Measurements from ENCODE around the gene DNAJC17. TPM values are rescaled to one million over a fixed set of nuclear protein-coding genes. Genes with fewer than 3 reads are reported as not detected.

DNAJC17 gene
- total RNA-seq, 2 experiments from 2014 or later: 45.6 to 51.2 TPM

DNA sequence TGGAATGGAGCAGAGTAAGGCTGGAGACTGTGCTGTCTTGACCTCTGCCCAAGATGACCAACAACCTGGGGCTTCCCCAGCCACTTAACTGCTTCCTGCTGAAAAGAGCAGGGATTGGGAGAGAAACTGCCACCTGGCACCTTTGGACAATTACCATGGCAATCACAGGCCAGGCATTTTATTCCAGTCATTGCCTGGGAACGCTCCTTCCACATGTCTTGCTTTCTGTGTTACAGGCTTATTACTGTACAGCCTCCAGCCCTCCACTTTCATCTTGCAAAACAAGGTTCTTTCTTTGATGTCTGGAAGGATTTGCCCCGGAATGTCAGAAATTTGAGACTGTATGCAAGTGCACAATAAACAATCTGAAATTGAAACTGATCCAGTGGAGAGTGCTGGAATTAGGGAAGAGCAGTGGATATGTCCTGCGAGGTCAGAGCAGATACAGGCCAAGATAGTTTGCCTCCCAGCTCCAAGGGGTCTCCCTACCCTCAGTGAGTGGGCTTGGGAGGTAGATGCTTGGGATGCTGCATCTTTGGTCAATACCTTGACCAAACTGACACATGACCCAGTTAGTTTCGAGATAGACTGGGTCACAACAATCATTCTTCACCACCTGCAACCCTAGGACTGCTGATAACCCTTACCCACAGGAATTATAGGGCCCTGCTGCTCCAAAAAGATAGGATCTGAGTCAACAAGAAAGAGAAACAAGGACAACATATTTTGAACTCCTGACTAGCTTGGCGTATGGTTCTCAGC, 18.6 kb upstream of the DNAJC17 start:
- Mint-ChIP-seq H3K4me3 (no peak overlapping the region), H3K9me3 (ENCODE audit: low read depth) (no peaks in the 10 kb centered on the region), H3K36me3 (no peaks in the 10 kb centered on the region), H3K27me3 (peaks cover 14% of the 10 kb centered on the region), H3K27ac (no peak overlapping the region), H3K4me1 (peaks cover 4% of the 10 kb centered on the region)
- no peak for ATAC-seq
- CTCF ChIA-PET: no interaction called here
- DNase-seq: no peak

DNA sequence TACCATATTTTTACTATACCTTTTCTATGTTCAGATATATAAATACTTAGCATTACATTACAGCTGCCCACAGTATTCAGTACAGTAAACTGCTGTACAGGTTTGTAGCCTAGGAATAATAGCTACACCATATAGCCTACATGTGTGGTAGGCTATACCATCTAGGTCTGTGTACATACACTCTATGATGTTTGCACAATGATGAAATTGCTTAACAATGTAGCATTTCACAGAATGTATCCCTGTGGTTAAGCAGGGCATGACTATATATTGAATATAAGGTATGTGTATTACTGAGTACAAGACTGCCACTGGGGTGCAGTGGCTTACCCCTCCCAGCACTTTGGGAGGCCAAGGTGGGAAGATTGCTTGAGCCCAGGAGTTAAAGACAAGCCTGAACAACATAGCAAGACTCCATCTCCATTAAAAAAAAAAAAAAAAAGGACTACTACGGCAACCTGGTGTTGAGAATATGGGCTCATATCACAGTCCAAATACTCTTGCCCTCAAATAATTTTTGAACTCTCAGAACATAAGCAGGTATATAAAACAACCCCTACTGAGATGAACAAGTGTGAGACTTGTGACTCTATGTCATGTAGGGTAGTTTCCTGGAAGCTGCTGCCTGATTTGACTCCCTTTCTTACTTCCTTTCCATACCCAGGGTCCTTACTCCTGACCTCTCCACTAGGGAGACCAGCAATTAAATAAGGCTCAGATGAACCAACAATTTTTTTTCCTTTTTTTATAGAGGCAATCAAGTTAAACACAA, 16.5 kb upstream of the DNAJC17 start:
- H3K4me1 Mint-ChIP-seq: peaks cover 4% of the 10 kb centered on the region
- no peaks in the 10 kb centered on the region for H3K36me3 Mint-ChIP-seq
- no peaks in the 10 kb centered on the region for H3K9me3 Mint-ChIP-seq (ENCODE audit: low read depth)
- no peak overlapping the region for H3K27ac Mint-ChIP-seq
- no peak overlapping the region for H3K4me3 Mint-ChIP-seq
- no peak for DNase-seq
- no peak for ATAC-seq
- CTCF ChIA-PET: interaction anchor here (1.0 to 1.2 kb wide), 3 partner anchors 34 to 35 kb away, joined by 3 read pairs; no protein-coding TSS in a partner anchor
- H3K27me3 Mint-ChIP-seq: peaks cover 14% of the 10 kb centered on the region

DNA sequence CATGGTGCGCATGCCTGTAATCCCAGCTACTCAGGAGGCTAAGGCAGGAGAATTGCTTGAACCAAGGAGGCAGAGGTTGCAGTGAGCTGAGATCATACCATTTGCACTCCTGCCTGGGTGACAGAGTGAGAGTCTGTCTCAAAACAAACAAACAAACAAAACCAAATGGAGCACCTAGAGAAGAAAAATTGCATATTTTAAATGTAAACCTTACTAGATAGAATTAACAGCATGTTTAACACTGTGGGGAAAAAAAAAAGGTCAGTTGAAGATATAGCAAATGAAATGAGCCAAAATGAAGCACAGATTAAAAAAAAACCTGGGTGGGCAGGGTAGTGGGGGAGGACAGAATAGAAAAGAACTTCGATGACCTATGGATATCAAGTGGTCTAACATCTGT, 13.9 kb upstream of the DNAJC17 start:
- DNase-seq (no peak), ATAC-seq (no peak)
- CTCF ChIA-PET: no interaction called here
- H3K27ac Mint-ChIP-seq: no peak overlapping the region
- H3K27me3 Mint-ChIP-seq: peaks cover 11% of the 10 kb centered on the region
- no peaks in the 10 kb centered on the region for H3K9me3 Mint-ChIP-seq (ENCODE audit: low read depth)
- H3K36me3 Mint-ChIP-seq: no peaks in the 10 kb centered on the region
- H3K4me1 Mint-ChIP-seq: peaks cover 4% of the 10 kb centered on the region
- H3K4me3 Mint-ChIP-seq: no peak overlapping the region

DNA sequence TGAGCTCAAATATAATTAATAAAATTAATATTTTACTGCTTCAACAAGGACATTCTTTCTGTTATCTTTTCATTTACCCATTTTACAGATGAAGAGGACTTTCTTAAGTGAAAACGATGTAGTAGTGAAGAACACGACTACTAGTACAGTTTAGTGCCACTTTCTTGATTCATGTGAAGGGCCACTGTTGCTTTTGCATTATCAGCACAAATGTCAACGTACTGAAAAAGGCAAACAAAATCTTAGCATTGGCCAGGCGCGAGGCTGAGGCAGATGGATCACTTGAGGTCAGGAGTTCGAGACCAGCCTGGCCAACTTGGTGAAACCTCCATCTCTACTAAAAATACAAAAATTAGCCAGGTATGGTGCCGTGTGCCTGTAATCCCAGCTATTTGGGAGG, 11.8 kb upstream of the DNAJC17 start:
- Mint-ChIP-seq H3K4me3 (no peak overlapping the region), H3K4me1 (peaks cover 3% of the 10 kb centered on the region), H3K9me3 (ENCODE audit: low read depth) (no peaks in the 10 kb centered on the region), H3K36me3 (peaks cover 2% of the 10 kb centered on the region), H3K27ac (no peak overlapping the region), H3K27me3 (peaks cover 6% of the 10 kb centered on the region)
- ATAC-seq (no peak), DNase-seq (no peak)
- CTCF ChIA-PET: interaction anchor here (0.6 kb wide), 1 partner anchor 39 kb away, joined by 3 read pairs; no protein-coding TSS in a partner anchor

DNA sequence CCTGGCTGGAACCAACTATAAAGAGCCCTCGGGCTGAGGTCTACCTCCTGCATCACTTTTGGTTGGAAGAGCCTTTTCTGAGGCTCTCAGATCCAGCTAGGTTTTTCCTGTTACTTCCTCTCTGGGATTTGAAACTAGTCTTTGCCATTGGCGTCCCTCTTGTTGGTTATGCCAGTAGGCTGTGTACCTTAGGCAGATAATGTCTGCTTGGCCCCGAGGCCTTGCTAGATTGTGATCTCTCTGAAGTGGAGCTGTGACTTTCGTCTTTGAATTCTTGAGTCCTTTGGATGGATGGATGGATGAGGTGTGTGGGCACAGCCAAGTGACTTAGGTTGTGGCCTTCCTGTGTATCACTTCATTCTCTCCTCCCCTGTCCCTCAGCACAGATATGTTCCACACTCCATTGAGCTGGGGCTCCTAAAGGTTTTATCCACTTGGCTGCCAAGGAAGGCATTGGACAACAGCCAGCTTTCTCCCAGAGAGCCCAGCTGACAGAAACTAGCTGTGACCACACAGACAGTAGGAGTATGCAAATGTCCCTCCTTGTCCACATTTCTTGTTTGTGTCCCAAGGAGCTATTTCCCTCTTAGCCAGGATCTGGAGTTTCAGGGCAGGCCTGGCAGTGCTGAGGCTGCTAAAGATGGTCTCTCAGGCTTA, 7.9 kb upstream of the DNAJC17 start:
- Mint-ChIP-seq H3K36me3 (peaks cover 7% of the 10 kb centered on the region), H3K9me3 (ENCODE audit: low read depth) (no peaks in the 10 kb centered on the region), H3K27ac (no peak overlapping the region), H3K4me1 (no peaks in the 10 kb centered on the region), H3K27me3 (peaks cover 2% of the 10 kb centered on the region), H3K4me3 (no peak overlapping the region)
- CTCF ChIA-PET: interaction anchor here (2.9 kb wide), 1 partner anchor 44 kb away, joined by 10 read pairs; no protein-coding TSS in a partner anchor
- ATAC-seq (no peak), DNase-seq (no peak)

DNA sequence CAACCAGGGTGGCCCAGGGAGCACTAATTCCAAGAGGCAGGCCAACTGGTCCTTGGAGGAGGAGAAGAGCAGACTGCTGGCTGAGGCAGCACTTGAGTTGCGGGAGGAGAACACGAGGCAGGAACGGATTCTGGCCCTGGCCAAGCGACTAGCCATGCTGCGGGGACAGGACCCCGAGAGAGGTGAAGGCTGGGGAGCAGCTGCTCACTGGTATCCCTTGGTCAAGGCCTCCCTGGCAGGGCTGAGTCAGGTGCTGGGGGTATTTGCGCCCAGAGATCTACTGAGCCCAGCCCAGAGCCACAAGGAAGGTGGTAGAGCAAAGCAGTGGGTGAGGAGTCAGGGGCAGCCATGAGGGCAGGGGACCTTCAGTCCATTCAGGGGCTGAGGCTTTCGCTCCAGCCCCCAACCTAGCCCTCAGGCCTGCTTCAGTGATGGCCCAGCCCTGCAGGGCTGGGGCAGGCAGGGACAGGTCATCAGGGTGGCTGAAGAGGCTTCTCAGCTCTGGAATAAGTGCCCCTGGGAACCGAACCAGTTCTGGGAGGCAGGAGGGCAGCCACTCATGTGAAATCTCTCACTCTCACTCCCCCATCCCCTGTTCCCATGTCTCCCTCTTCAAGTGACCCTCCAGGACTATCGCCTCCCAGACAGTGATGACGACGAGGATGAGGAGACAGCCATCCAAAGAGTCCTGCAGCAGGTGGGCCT, 5.6 kb upstream of the DNAJC17 start:
- DNase-seq (no peak), ATAC-seq (no peak)
- H3K4me1 Mint-ChIP-seq: peaks cover 13% of the 10 kb centered on the region
- no peak overlapping the region for H3K27ac Mint-ChIP-seq
- no peak overlapping the region for H3K4me3 Mint-ChIP-seq
- CTCF ChIA-PET: interaction anchor here (1.0 to 1.6 kb wide), 2 partner anchors 45 to 90 kb away, joined by 3 to 4 read pairs; no protein-coding TSS in a partner anchor
- no peaks in the 10 kb centered on the region for H3K27me3 Mint-ChIP-seq
- peaks cover 7% of the 10 kb centered on the region for H3K36me3 Mint-ChIP-seq
- no peaks in the 10 kb centered on the region for H3K9me3 Mint-ChIP-seq (ENCODE audit: low read depth)

DNA sequence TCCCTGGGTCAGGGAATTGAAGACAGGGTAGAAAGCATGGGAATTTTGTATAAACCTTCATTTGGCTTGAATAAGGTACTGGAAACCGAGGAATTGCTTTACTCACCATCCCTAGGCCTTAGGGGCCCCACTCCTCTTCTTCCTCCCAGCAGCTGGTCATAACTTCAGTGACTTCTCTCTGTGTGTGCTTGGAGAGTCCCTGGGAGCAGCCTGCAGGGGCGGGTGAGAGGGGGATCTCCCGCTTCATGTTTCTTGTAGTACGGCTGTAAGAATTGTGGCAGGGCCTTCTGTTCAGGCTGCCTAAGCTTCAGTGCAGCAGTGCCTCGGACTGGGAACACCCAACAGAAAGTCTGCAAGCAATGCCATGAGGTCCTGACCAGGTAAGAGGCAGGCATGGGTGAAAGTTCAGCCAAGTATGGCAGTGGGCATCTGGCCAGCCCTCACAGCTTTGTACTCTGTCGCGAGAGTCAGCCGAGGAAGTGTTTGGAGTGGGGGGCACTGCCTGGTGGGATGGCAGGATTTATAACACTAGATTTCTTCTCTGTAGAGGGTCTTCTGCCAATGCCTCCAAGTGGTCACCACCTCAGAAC, 1.7 kb upstream of the DNAJC17 start:
- Mint-ChIP-seq H3K36me3 (peaks cover 7% of the 10 kb centered on the region), H3K27ac (no peak overlapping the region), H3K4me1 (peaks cover 23% of the 10 kb centered on the region), H3K27me3 (no peaks in the 10 kb centered on the region), H3K9me3 (ENCODE audit: low read depth) (no peaks in the 10 kb centered on the region), H3K4me3 (peak overlapping the region; percentile 84)
- no peak for ATAC-seq
- DNase-seq: no peak
- CTCF ChIA-PET: interaction anchor here (1.6 kb wide), 1 partner anchor 49 kb away, joined by 5 read pairs; no protein-coding TSS in a partner anchor

DNA sequence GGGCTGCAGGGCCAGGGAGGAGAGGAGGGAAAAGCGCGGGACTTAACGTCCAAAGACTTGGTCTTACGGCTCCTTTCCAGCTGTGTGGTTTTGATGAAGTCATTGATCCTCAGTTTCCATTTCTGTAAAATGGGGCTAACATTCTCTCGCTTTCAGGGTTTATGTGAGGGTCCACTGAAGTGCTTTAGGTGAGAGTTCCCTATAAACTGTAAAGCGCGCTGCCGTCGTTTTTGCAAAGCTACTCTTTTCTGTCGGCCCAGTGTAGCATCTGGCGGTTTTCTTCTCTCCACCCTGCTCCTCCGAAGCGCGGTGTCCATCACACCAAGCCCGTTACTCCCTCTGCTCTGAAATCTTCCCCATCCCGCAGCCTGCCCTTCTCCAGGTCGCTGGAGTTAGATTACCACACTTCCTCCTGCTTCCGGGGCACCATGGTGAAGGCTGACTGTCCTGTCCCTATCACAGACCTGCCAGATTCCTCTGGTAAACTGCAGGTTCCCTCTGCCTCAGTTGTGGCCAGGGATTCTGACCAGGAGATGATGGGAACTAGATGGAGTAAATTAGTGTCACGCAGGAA, 702 bp upstream of the DNAJC17 start:
- Mint-ChIP-seq H3K9me3 (ENCODE audit: low read depth) (no peaks in the 10 kb centered on the region), H3K4me1 (peaks cover 26% of the 10 kb centered on the region), H3K27ac (peak overlapping the region; percentile 93), H3K4me3 (peak overlapping the region; percentile 84), H3K36me3 (peaks cover 9% of the 10 kb centered on the region), H3K27me3 (no peaks in the 10 kb centered on the region)
- DNase-seq (no peak), ATAC-seq (no peak)
- CTCF ChIA-PET: interaction anchor here (1.1 to 3.0 kb wide), 4 partner anchors 25 to 87 kb away, joined by 3 to 16 read pairs (median 6); partner anchors contain the start of gene VPS18

DNA sequence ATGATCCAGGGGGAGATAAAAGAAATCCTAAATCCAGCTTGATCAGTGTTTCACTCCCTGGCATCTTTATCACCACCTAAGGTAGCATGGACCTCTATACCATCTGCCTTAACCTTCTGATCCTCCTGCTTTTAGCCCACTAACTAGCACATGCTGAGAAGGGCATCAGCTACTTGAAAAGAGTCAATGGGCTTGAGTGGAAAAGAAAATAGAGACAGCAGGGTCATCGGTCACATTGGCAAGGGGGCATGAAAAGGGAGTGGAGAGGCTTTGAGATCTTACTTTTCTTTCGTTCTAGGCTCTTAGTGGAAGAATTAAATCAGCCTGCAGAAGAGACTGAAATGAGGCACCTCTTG, 623 bp downstream of the DNAJC17 start:
- Mint-ChIP-seq H3K9me3 (ENCODE audit: low read depth) (no peaks in the 10 kb centered on the region), H3K4me3 (peak overlapping the region; percentile 84), H3K27me3 (no peaks in the 10 kb centered on the region), H3K27ac (peak overlapping the region; percentile 93), H3K36me3 (peaks cover 11% of the 10 kb centered on the region), H3K4me1 (peaks cover 26% of the 10 kb centered on the region)
- CTCF ChIA-PET: interaction anchor here (0.5 to 3.0 kb wide), 5 partner anchors 17 to 112 kb away, joined by 3 to 16 read pairs (median 3); partner anchors contain the start of genes RAD51 and VPS18
- no peak for ATAC-seq
- DNase-seq: no peak

DNA sequence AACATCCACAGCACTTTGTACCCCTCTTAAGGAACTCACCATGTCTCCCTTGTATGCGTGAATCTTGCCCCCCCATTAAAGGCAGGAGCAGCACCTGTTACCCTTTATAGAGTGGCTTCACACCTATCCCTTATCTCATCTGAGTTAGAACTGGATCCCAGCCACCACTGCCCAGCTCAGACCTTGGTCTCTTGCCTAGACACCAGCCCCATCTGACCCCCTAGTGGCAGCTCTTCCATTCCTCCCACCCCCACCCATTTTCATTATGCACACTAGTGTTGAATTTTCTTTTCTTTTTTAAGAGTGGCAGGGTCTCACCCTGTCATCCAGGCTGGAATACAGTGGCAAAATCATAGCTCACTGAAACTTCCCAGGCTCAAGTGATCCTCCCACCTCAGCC, 3.6 kb downstream of the DNAJC17 start:
- H3K4me1 Mint-ChIP-seq: peaks cover 27% of the 10 kb centered on the region
- H3K36me3 Mint-ChIP-seq: peaks cover 11% of the 10 kb centered on the region
- ATAC-seq (no peak), DNase-seq (no peak)
- no peaks in the 10 kb centered on the region for H3K9me3 Mint-ChIP-seq (ENCODE audit: low read depth)
- H3K27ac Mint-ChIP-seq: no peak overlapping the region
- no peaks in the 10 kb centered on the region for H3K27me3 Mint-ChIP-seq
- CTCF ChIA-PET: interaction anchor here (0.6 to 2.5 kb wide), 5 partner anchors 21 to 96 kb away, joined by 3 to 5 read pairs (median 3); partner anchors contain the start of gene VPS18
- no peak overlapping the region for H3K4me3 Mint-ChIP-seq

DNA sequence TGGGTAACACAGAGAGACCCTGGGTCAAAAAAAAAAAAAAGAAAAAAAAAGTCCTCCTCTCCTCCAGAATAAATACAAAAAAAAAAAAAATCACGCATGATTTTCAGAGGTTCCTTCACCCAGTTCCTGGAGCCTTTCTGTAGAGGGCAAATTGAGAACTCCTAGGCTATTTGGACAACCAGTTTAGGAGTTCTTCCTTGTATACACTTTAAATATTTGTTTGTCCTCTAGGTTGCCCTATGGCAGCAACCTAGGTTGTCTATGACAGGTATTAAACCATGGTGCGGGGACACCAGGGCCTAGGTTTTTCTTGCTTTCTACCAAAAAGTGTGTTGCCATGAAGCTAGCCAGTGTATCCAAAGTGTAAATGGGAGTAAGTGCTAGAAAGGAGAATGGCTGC, 4.2 kb downstream of the DNAJC17 start:
- CTCF ChIA-PET: interaction anchor here (0.6 to 2.5 kb wide), 3 partner anchors 89 to 95 kb away, joined by 3 to 5 read pairs (median 4); partner anchors contain the start of gene VPS18
- H3K4me3 Mint-ChIP-seq: no peak overlapping the region

DNA sequence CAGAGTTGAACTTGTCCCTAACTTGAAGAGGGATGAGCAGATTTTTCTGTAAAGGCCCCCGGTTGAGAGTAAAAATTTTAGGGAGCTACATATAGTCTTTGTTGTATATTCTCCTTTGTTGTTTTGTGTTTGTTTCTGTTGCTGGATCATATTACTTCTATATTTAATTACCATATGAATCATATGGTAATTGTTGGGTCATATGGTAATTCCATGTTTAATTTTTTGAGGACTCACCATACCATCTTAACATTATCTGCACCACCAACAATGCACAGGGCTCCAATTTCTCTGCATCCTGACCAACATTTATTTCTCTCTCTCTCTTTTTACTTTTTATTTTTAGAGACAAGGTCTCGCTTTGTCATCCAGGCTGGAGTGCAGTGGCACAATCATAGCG, 7.8 kb downstream of the DNAJC17 start:
- ATAC-seq (no peak), DNase-seq (no peak)
- H3K27ac Mint-ChIP-seq: peak overlapping the region; percentile 11
- H3K36me3 Mint-ChIP-seq: peaks cover 12% of the 10 kb centered on the region
- H3K4me3 Mint-ChIP-seq: no peak overlapping the region
- CTCF ChIA-PET: no interaction called here
- H3K9me3 Mint-ChIP-seq (ENCODE audit: low read depth): no peaks in the 10 kb centered on the region
- no peaks in the 10 kb centered on the region for H3K27me3 Mint-ChIP-seq
- peaks cover 16% of the 10 kb centered on the region for H3K4me1 Mint-ChIP-seq

More for the DNA sequence above, 4.2 kb downstream of the DNAJC17 start:
- no peak overlapping the region for H3K27ac Mint-ChIP-seq
- no peaks in the 10 kb centered on the region for H3K27me3 Mint-ChIP-seq
- DNase-seq (no peak), ATAC-seq (no peak)
- H3K36me3 Mint-ChIP-seq: peaks cover 14% of the 10 kb centered on the region
- H3K4me1 Mint-ChIP-seq: peaks cover 24% of the 10 kb centered on the region
- no peaks in the 10 kb centered on the region for H3K9me3 Mint-ChIP-seq (ENCODE audit: low read depth)

All from activated CD8-positive, alpha-beta memory T cell treated with anti-CD3 and anti-CD28 coated beads, Interleukin-2, amount 10 ng/mL, durations not matched to agents 7 days and 5 days (primary cell).